Daoy (cell line): ENCODE data around the gene ZNF648. TPM values are rescaled to one million over a fixed set of nuclear protein-coding genes. Genes with fewer than 3 reads are reported as not detected.
"Not testable (repeated sequence)": the region's sequence is repeated elsewhere in the genome, so short reads cannot be mapped to it uniquely, and the experiment has no call there.

Source experiments
- DNase-seq: peaks from one replicate; pipeline ENCODE4 v3.0.0-alpha.2; 2015; ENCODE audit warnings: low read depth
- total RNA-seq: library from RNA; depleted of rRNA; stranded (reverse); fragments of >200 nt; shearing (Covaris generic); gene quantifications from 2 replicates; pipeline ENCODE4 v1.2.3, GENCODE V29; 2014

The ZNF648 gene
- total RNA-seq, 1 experiment from 2014 or later, result 0.17 TPM

GRCh38 chr1:182029379-182030331, 31.9 kb downstream of the ZNF648 start:
- peak; percentile 97 for DNase-seq

DNA sequence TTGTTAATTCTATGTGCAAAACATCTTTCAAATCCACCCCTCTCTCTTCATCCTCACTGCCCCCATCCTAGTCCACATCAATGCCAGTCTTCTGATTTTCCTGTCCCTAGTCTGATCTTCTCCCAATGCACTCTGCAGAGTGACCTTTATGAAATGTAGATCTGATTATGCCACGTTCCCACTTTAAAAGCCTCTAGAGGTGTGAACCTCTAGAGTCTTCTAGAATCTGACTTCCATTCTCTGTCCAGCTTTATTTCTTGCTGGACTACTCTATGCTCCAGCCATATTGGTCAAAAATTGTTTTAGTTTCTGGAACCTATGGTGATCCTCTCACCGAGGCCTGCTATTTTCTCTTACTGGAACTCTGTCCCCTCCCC, 32.5 kb downstream of the ZNF648 start:
- no peak for DNase-seq

- no peak for DNase-seq
Observed at GRCh38 chr1:182015360-182015759, 46.2 kb downstream of the ZNF648 start.

- DNase-seq, result not testable (repeated sequence)
Observed at GRCh38 chr1:182010800-182011370, 50.6 kb downstream of the ZNF648 start.

- not testable (repeated sequence) for DNase-seq
Observed at GRCh38 chr1:182005398-182005797, 56.1 kb downstream of the ZNF648 start.

DNA sequence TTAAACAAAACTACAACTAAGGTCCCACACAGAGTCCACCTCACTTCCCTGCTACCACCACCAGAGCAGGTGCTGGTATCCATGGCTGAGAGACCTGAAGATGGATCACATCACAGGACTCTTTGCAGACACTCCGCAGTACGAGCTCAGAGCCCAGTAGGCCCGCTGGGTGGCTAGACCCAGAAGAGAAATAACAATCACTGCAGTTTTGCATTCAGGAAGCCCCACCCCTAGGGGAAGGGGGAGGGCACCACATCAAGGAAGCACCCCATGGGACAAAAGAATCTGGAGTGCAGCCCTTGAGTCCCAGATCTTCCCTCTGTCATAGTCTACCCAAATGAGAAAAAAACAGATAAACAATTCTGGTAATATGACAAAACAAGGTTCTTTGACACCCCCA, 56.9 kb downstream of the ZNF648 start:
- DNase-seq, result no peak
